ENCODE measurements around the gene NRARP. TPM values are rescaled to one million over a fixed set of nuclear protein-coding genes. Genes with fewer than 3 reads are reported as not detected.

The NRARP gene
- total and polyA plus RNA-seq, 2 of the 13 experiments (the other 11 are each of a cell fraction or from before 2014, with no cell fraction given), result 0.22 to 0.46 TPM

DNA sequence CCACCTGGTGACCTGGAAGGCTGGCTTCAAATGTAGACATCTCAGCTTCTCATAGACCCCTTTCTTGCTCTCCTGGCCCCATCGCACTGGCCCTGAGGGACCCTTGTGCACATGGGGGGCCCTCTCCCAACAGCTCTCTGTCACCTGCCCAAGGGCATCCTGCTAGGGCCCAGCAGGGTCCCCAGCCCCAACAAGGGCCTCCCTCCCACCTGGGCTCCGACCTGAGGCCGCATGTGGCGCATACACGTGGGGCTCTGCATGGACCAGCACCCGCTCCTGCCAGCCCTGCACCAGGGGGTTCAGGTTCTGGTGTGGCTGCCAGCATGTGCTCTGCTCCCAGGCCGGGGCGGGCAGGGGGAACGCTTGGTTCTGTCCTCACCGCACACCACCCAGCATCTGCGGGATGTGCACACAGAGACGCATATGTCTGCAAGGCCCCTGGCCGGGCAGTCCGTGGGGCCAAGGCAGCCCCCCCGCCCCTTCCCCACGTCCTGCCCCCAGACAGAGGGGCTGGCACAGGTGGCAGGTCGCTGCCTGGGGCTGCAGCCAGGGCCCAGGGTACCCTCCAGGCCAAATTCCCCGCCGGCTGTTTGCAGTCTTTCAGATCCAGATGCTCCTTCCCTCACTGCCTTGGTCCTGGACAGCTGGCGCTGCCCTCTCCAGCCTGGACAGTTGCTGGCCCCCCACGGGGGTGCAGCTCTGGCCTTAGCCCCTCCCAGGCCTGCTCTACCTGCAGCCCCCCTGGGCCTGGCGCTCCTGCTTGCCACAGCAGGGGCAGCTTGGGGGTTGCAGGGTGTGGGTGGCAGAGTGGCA, 17.9 kb upstream of the NRARP start:
- H2AFZ ChIP-seq (ENCODE audit: low read length), result no peak overlapping the region
- intact Hi-C loops (cut with micrococcal nuclease; ENCODE audit: unreplicated experiment), result no loop called here
- ATAC-seq (no peak), FAIRE-seq (no peak), DNase-seq (ENCODE audit: low spot score) (no peak)
- H3K27me3 ChIP-seq (ENCODE audit: control insufficient read depth in 1 of 2, insufficient read depth in 2 of 2, low read length in 2 of 2), result peaks cover 13 to 53% of the 10 kb centered on the region in 2 experiments
- peaks cover 14% of the 10 kb centered on the region for H3K4me1 ChIP-seq (ENCODE audit: insufficient read depth, low read length)
- H3K36me3 ChIP-seq (replicated peaks in 1 of 2; ENCODE audit: control insufficient read depth in 1 of 2, insufficient read depth in 2 of 2, low read length in 2 of 2), result no peaks in the 10 kb centered on the region
- H3K9ac ChIP-seq (ENCODE audit: insufficient read depth, low read depth, low read length), result no peak overlapping the region
- peaks cover 4% of the 10 kb centered on the region; the same call in 1 of the 2 replicates for H4K20me1 ChIP-seq (ENCODE audit: insufficient read depth, low read length)
- no peak overlapping the region for H3K4me2 ChIP-seq (ENCODE audit: low read depth, low read length)
- H3K79me2 ChIP-seq (ENCODE audit: insufficient read depth, low read length), result no peaks in the 10 kb centered on the region
- TF ChIP-seq ZNF879 (CRISPR knock-in tag; IDR thresholded peaks at IDR 0.05) (no peak), NFKB2 (CRISPR knock-in tag; IDR thresholded peaks at IDR 0.05; ENCODE audit: borderline replicate concordance) (no peak), TBP (CRISPR knock-in tag; IDR thresholded peaks at IDR 0.05) (no peak), ZNF543 (CRISPR knock-in tag; IDR thresholded peaks at IDR 0.05) (no peak), ZNF761 (CRISPR knock-in tag; conservative IDR thresholded peaks at IDR 0.05) (no peak), GFI1 (CRISPR knock-in tag; IDR thresholded peaks at IDR 0.05; ENCODE audit: borderline replicate concordance) (no peak), ZNF552 (CRISPR knock-in tag; IDR thresholded peaks at IDR 0.05; ENCODE audit: borderline replicate concordance) (no peak), ZNF34 (CRISPR knock-in tag; IDR thresholded peaks at IDR 0.05; ENCODE audit: borderline replicate concordance) (no peak), ESRRA (CRISPR knock-in tag; IDR thresholded peaks at IDR 0.05; ENCODE audit: low read depth) (no peak), RBM22 (optimal IDR thresholded peaks at IDR 0.05; ENCODE audit: low read length) (no peak), ZNF556 (CRISPR knock-in tag; IDR thresholded peaks at IDR 0.05; ENCODE audit: borderline replicate concordance) (no peak), ZNF264 (CRISPR knock-in tag; IDR thresholded peaks at IDR 0.05) (no peak), ZNF747 (CRISPR knock-in tag; IDR thresholded peaks at IDR 0.05; ENCODE audit: borderline replicate concordance) (no peak), DNMT1 (CRISPR knock-in tag; IDR thresholded peaks at IDR 0.05) (no peak), ZNF24 (IDR thresholded peaks at IDR 0.05) (no peak), ZNF572 (CRISPR knock-in tag; IDR thresholded peaks at IDR 0.05) (no peak)
- TF ChIP-seq, protein P1, sequence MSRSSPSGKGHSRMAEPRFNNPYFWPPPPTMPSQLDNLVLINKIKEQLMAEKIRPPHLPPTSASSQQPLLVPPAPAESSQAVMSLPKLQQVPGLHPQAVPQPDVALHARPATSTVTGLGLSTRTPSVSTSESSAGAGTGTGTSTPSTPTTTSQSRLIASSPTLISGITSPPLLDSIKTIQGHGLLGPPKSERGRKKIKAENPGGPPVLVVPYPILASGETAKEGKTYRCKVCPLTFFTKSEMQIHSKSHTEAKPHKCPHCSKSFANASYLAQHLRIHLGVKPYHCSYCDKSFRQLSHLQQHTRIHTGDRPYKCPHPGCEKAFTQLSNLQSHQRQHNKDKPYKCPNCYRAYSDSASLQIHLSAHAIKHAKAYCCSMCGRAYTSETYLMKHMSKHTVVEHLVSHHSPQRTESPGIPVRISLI (CRISPR knock-in tag; IDR thresholded peaks at IDR 0.05; ENCODE audit: borderline replicate concordance), result no peak
- TF ChIP-seq, protein P2, sequence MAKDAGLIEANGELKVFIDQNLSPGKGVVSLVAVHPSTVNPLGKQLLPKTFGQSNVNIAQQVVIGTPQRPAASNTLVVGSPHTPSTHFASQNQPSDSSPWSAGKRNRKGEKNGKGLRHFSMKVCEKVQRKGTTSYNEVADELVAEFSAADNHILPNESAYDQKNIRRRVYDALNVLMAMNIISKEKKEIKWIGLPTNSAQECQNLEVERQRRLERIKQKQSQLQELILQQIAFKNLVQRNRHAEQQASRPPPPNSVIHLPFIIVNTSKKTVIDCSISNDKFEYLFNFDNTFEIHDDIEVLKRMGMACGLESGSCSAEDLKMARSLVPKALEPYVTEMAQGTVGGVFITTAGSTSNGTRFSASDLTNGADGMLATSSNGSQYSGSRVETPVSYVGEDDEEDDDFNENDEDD (CRISPR knock-in tag; IDR thresholded peaks at IDR 0.05; ENCODE audit: borderline replicate concordance), result no peak
- TF ChIP-seq, protein P3, sequence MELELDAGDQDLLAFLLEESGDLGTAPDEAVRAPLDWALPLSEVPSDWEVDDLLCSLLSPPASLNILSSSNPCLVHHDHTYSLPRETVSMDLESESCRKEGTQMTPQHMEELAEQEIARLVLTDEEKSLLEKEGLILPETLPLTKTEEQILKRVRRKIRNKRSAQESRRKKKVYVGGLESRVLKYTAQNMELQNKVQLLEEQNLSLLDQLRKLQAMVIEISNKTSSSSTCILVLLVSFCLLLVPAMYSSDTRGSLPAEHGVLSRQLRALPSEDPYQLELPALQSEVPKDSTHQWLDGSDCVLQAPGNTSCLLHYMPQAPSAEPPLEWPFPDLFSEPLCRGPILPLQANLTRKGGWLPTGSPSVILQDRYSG (CRISPR knock-in tag; IDR thresholded peaks at IDR 0.05), result no peak
- CTCF ChIA-PET (ENCODE audit: low intra/inter-chr PET ratio, low total read pairs), result interaction anchor here (0.5 kb wide), 1 partner anchor 20 kb away, joined by 3 read pairs; no protein-coding TSS in a partner anchor
- no peak overlapping the region for H3K27ac ChIP-seq (ENCODE audit: extremely low read length, insufficient read depth, low read length)
- POLR2A ChIA-PET, result interaction anchor here (1.6 kb wide), 1 partner anchor 18 kb away, joined by 5 read pairs; the partner anchor contains the start of gene NRARP
- in situ Hi-C loops (cut with HindIII; ENCODE audit: extremely low pct_ligation_motif_present, low pct_unique_long_range_greater_than_20kb), result no loop called here
- WGBS (ENCODE audit: low lambda C conversion rate), result 53% methylated on average over 4 of the region's 22 CpGs
- H3K9me3 ChIP-seq (ENCODE audit: low read length), result no peaks in the 10 kb centered on the region
- no TSS peak for BruUV-seq (replicated peaks)
- no peak overlapping the region for H3K4me3 ChIP-seq (replicated peaks in 1 of 3; ENCODE audit: insufficient read depth in 1 of 3, low read depth in 2 of 3, low read length in 3 of 3)
